SK-N-SH (cell line): ENCODE data around the gene ACSBG1.

Experiments used
- CTCF ChIP-seq: fragments of 200-600 bp; sonication (generic); IDR thresholded peaks from 2 replicates; pipeline ENCODE4 v1.6.1; 2017; ENCODE audit warnings: antibody characterized with exemption, mild to moderate bottlenecking, moderate library complexity
- MAX ChIP-seq: IDR thresholded peaks from 2 replicates; pipeline ENCODE4 v1.4.0; 2012; ENCODE audit warnings: low read depth

- no peak for TF ChIP-seq CTCF
- no peak for TF ChIP-seq MAX
These were observed 23.3 kb upstream of the ACSBG1 start for GRCh38 chr15:78257681-78258080.
